ENCODE measurements around the gene RBM48. TPM values are rescaled to one million over a fixed set of nuclear protein-coding genes. Genes with fewer than 3 reads are reported as not detected.

RBM48 gene
- total and polyA plus RNA-seq, 2 donors (not counting 1 experiment from before 2014, with no cell fraction given), result 9.8 to 12.2 TPM

GRCh38 chr7:92563345-92563744 is 34.8 kb downstream of the RBM48 start:
- Histone ChIP-seq H2AFZ (ENCODE audit: low read length) (no peak overlapping the region), H4K20me1 (ENCODE audit: control insufficient read depth, extremely low read depth, insufficient read depth, low read length) (no peaks in the 10 kb centered on the region), H3K9ac (ENCODE audit: insufficient read depth, low read length) (no peak overlapping the region), H3K79me2 (ENCODE audit: control insufficient read depth, insufficient read depth, low read length) (no peaks in the 10 kb centered on the region), H3K9me3 (ENCODE audit: control insufficient read depth, insufficient read depth, low read depth, low read length) (no peaks in the 10 kb centered on the region), H3K27ac (ENCODE audit: insufficient read depth, low read length) (no peak overlapping the region), H3K4me3 (replicated peaks in 1 of 4; ENCODE audit: control extremely low read depth in 1 of 4, insufficient read depth in 1 of 4, low read depth in 3 of 4, low read length in 4 of 4) (no peak overlapping the region), H3K4me2 (ENCODE audit: extremely low read depth, insufficient read depth, low read length) (no peak overlapping the region), H3K4me1 (ENCODE audit: control insufficient read depth, extremely low read depth, insufficient read depth, low read length) (no peaks in the 10 kb centered on the region), H3K27me3 (ENCODE audit: control insufficient read depth, insufficient read depth, low read length) (no peaks in the 10 kb centered on the region), H3K36me3 (ENCODE audit: control insufficient read depth, insufficient read depth, low read length) (peaks cover 3% of the 10 kb centered on the region)
- no peak for DNase-seq (ENCODE audit: low read depth in 2 of 2)
- no peak for TF ChIP-seq CTCF (conservative IDR thresholded peaks at IDR 0.05 in 1 of 2, IDR thresholded peaks at IDR 0.05 in 1 of 2; ENCODE audit: low read depth in 1 of 2, low read length in 2 of 2)
- no peak for TF ChIP-seq EZH2 (IDR thresholded peaks at IDR 0.05; ENCODE audit: low read length, missing control alignments)

- Histone ChIP-seq H3K9ac (ENCODE audit: insufficient read depth, low read length) (no peak overlapping the region), H3K36me3 (ENCODE audit: control insufficient read depth, insufficient read depth, low read length) (peaks cover 6% of the 10 kb centered on the region), H3K9me3 (ENCODE audit: control insufficient read depth, insufficient read depth, low read depth, low read length) (no peaks in the 10 kb centered on the region), H3K27me3 (ENCODE audit: control insufficient read depth, insufficient read depth, low read length) (no peaks in the 10 kb centered on the region), H3K79me2 (ENCODE audit: control insufficient read depth, insufficient read depth, low read length) (no peaks in the 10 kb centered on the region), H3K4me2 (ENCODE audit: extremely low read depth, insufficient read depth, low read length) (no peak overlapping the region), H3K4me1 (ENCODE audit: control insufficient read depth, extremely low read depth, insufficient read depth, low read length) (no peaks in the 10 kb centered on the region), H3K27ac (ENCODE audit: insufficient read depth, low read length) (no peak overlapping the region), H2AFZ (ENCODE audit: low read length) (no peak overlapping the region), H4K20me1 (ENCODE audit: control insufficient read depth, extremely low read depth, insufficient read depth, low read length) (no peaks in the 10 kb centered on the region), H3K4me3 (replicated peaks in 1 of 4; ENCODE audit: control extremely low read depth in 1 of 4, insufficient read depth in 1 of 4, low read depth in 3 of 4, low read length in 4 of 4) (no peak overlapping the region)
- TF ChIP-seq EZH2 (IDR thresholded peaks at IDR 0.05; ENCODE audit: low read length, missing control alignments), result no peak
- no peak for TF ChIP-seq CTCF (conservative IDR thresholded peaks at IDR 0.05 in 1 of 2, IDR thresholded peaks at IDR 0.05 in 1 of 2; ENCODE audit: low read depth in 1 of 2, low read length in 2 of 2)
- peak; percentile 14 to 33 for DNase-seq (ENCODE audit: low read depth in 2 of 2)
Observed at GRCh38 chr7:92567460-92567859, 38.9 kb downstream of the RBM48 start.

GRCh38 chr7:92569137-92569536 is 40.5 kb downstream of the RBM48 start:
- Histone ChIP-seq H3K79me2 (ENCODE audit: control insufficient read depth, insufficient read depth, low read length) (no peaks in the 10 kb centered on the region), H3K9ac (ENCODE audit: insufficient read depth, low read length) (no peak overlapping the region), H3K4me1 (ENCODE audit: control insufficient read depth, extremely low read depth, insufficient read depth, low read length) (no peaks in the 10 kb centered on the region), H2AFZ (ENCODE audit: low read length) (no peak overlapping the region), H3K9me3 (ENCODE audit: control insufficient read depth, insufficient read depth, low read depth, low read length) (no peaks in the 10 kb centered on the region), H3K4me2 (ENCODE audit: extremely low read depth, insufficient read depth, low read length) (no peak overlapping the region), H3K36me3 (ENCODE audit: control insufficient read depth, insufficient read depth, low read length) (peaks cover 4% of the 10 kb centered on the region), H3K27me3 (ENCODE audit: control insufficient read depth, insufficient read depth, low read length) (no peaks in the 10 kb centered on the region), H4K20me1 (ENCODE audit: control insufficient read depth, extremely low read depth, insufficient read depth, low read length) (no peaks in the 10 kb centered on the region), H3K4me3 (replicated peaks in 1 of 4; ENCODE audit: control extremely low read depth in 1 of 4, insufficient read depth in 1 of 4, low read depth in 3 of 4, low read length in 4 of 4) (no peak overlapping the region), H3K27ac (ENCODE audit: insufficient read depth, low read length) (no peak overlapping the region)
- DNase-seq (ENCODE audit: low read depth in 2 of 2), result peak in 1 of 2 donors; percentile 69
- TF ChIP-seq EZH2 (IDR thresholded peaks at IDR 0.05; ENCODE audit: low read length, missing control alignments) (no peak), CTCF (conservative IDR thresholded peaks at IDR 0.05 in 1 of 2, IDR thresholded peaks at IDR 0.05 in 1 of 2; ENCODE audit: low read depth in 1 of 2, low read length in 2 of 2) (no peak)
